ENCODE measurements around the gene MAN1A2. TPM values are rescaled to one million over a fixed set of nuclear protein-coding genes. Genes with fewer than 3 reads are reported as not detected.

The MAN1A2 gene
- total and polyA plus RNA-seq, 5 experiments from 2014 or later = 13.6 to 62.0 (median 21.9) TPM

- Mint-ChIP-seq H3K36me3 (no peaks in the 10 kb centered on the region), H3K27me3 (no peaks in the 10 kb centered on the region), H3K9me3 (no peaks in the 10 kb centered on the region), H3K4me1 (peaks cover 32 to 71% (median 63%) of the 10 kb centered on the region in 4 donors), H3K27ac (peak overlapping the region in 9 of 10 donors; percentile 3 to 97 (median 50)), H3K4me3 (peak overlapping the region in 4 of 10 donors; percentile 10 to 45 (median 24))
- ATAC-seq (no peak), DNase-seq (no peak)
- POLR2A ChIA-PET = no interaction called here
Observed at GRCh38 chr1:117364240-117364639, 3.0 kb upstream of the MAN1A2 start.

GRCh38 chr1:117365350-117366176 lies 1.7 kb upstream of the MAN1A2 start:
- POLR2A ChIA-PET = interaction anchor here (0.7 to 1.1 kb wide), 2 partner anchors 24 to 596 kb away, joined by 3 to 9 read pairs; no protein-coding TSS in a partner anchor
- DNase-seq (no peak), ATAC-seq (no peak)
- Mint-ChIP-seq H3K27me3 (no peaks in the 10 kb centered on the region), H3K27ac (peak overlapping the region; percentile 94 to 99 (median 98)), H3K4me1 (peaks cover 32 to 74% (median 63%) of the 10 kb centered on the region in 4 donors), H3K4me3 (peak overlapping the region; percentile 87 to 97 (median 96)), H3K36me3 (no peaks in the 10 kb centered on the region), H3K9me3 (no peaks in the 10 kb centered on the region)

- no peaks in the 10 kb centered on the region for H3K36me3 Mint-ChIP-seq
- ATAC-seq (peak; percentile 0 to 69), DNase-seq (peak; percentile 61 to 88 (median 81))
- POLR2A ChIA-PET = interaction anchor here (0.7 to 1.8 kb wide), 14 partner anchors 8 to 597 kb away, joined by 3 to 22 read pairs (median 3); partner anchors contain the start of gene TTF2
- H3K4me1 Mint-ChIP-seq = peaks cover 37 to 79% (median 65%) of the 10 kb centered on the region in 4 donors
- no peaks in the 10 kb centered on the region for H3K9me3 Mint-ChIP-seq
- H3K4me3 Mint-ChIP-seq = peak overlapping the region; percentile 87 to 98 (median 96)
- no peaks in the 10 kb centered on the region for H3K27me3 Mint-ChIP-seq
- H3K27ac Mint-ChIP-seq = peak overlapping the region; percentile 94 to 99 (median 98)
Observed at GRCh38 chr1:117366177-117367045, 838 bp upstream of the MAN1A2 start.

GRCh38 chr1:117368116-117369108 lies 1.2 kb downstream of the MAN1A2 start:
- H3K9me3 Mint-ChIP-seq = no peaks in the 10 kb centered on the region
- H3K4me1 Mint-ChIP-seq = peaks cover 44 to 84% (median 67%) of the 10 kb centered on the region in 4 donors
- peak overlapping the region; percentile 79 to 96 (median 93) for H3K27ac Mint-ChIP-seq
- peak overlapping the region; percentile 90 to 98 (median 94) for H3K4me3 Mint-ChIP-seq
- ATAC-seq = no peak
- peaks cover 0 to 3% (median 0%) of the 10 kb centered on the region in 3 donors for H3K36me3 Mint-ChIP-seq
- no peaks in the 10 kb centered on the region for H3K27me3 Mint-ChIP-seq
- POLR2A ChIA-PET = interaction anchor here (1.2 to 1.8 kb wide), 3 partner anchors 10 to 40 kb away, joined by 3 to 22 read pairs (median 4); no protein-coding TSS in a partner anchor
- DNase-seq = no peak

- H3K27ac Mint-ChIP-seq = peak overlapping the region in 3 of 10 donors; percentile 9 to 74 (median 69)
- peaks cover 0 to 3% (median 0%) of the 10 kb centered on the region in 3 donors for H3K36me3 Mint-ChIP-seq
- POLR2A ChIA-PET = no interaction called here
- ATAC-seq = no peak
- H3K9me3 Mint-ChIP-seq = no peaks in the 10 kb centered on the region
- H3K4me1 Mint-ChIP-seq = peaks cover 39 to 87% (median 70%) of the 10 kb centered on the region in 4 donors
- no peak for DNase-seq
- H3K27me3 Mint-ChIP-seq = no peaks in the 10 kb centered on the region
- peak overlapping the region; percentile 66 to 97 (median 92) for H3K4me3 Mint-ChIP-seq
Observed at GRCh38 chr1:117370071-117370470, 2.8 kb downstream of the MAN1A2 start.

- no peaks in the 10 kb centered on the region for H3K9me3 Mint-ChIP-seq
- H3K27me3 Mint-ChIP-seq = no peaks in the 10 kb centered on the region
- ATAC-seq (no peak), DNase-seq (no peak)
- H3K36me3 Mint-ChIP-seq = peaks cover 0 to 3% (median 2%) of the 10 kb centered on the region in 3 donors
- H3K4me3 Mint-ChIP-seq = peak overlapping the region; percentile 66 to 97 (median 92)
- peak overlapping the region in 2 of 10 donors; percentile 9 to 16 for H3K27ac Mint-ChIP-seq
- POLR2A ChIA-PET = no interaction called here
- peaks cover 38 to 82% (median 67%) of the 10 kb centered on the region in 4 donors for H3K4me1 Mint-ChIP-seq
Observed at GRCh38 chr1:117370509-117370908, 3.3 kb downstream of the MAN1A2 start.

- peaks cover 0 to 3% (median 0%) of the 10 kb centered on the region in 9 donors for H3K9me3 Mint-ChIP-seq
- DNase-seq = no peak
- H3K27me3 Mint-ChIP-seq = no peaks in the 10 kb centered on the region
- H3K4me3 Mint-ChIP-seq = peak overlapping the region; percentile 49 to 95 (median 60)
- peaks cover 0 to 10% (median 6%) of the 10 kb centered on the region in 3 donors for H3K36me3 Mint-ChIP-seq
- H3K4me1 Mint-ChIP-seq = peaks cover 32 to 78% (median 64%) of the 10 kb centered on the region in 4 donors
- ATAC-seq = no peak
- POLR2A ChIA-PET = no interaction called here
- peak overlapping the region in 6 of 10 donors; percentile 2 to 84 (median 26) for H3K27ac Mint-ChIP-seq
Observed at GRCh38 chr1:117371441-117372151, 4.3 kb downstream of the MAN1A2 start.

- DNase-seq (no peak), ATAC-seq (no peak)
- H3K9me3 Mint-ChIP-seq = peaks cover 0 to 3% (median 0%) of the 10 kb centered on the region in 9 donors
- no peaks in the 10 kb centered on the region for H3K27me3 Mint-ChIP-seq
- peak overlapping the region in 4 of 10 donors; percentile 10 to 45 (median 28) for H3K27ac Mint-ChIP-seq
- H3K4me1 Mint-ChIP-seq = peaks cover 27 to 75% (median 63%) of the 10 kb centered on the region in 4 donors
- POLR2A ChIA-PET = no interaction called here
- H3K4me3 Mint-ChIP-seq = peak overlapping the region in 8 of 10 donors; percentile 1 to 70 (median 29)
- peaks cover 0 to 10% (median 6%) of the 10 kb centered on the region in 3 donors for H3K36me3 Mint-ChIP-seq
Observed at GRCh38 chr1:117372863-117373412, 5.7 kb downstream of the MAN1A2 start.

- Mint-ChIP-seq H3K27ac (peak overlapping the region in 1 of 10 donors; percentile 58), H3K4me1 (peaks cover 18 to 70% (median 61%) of the 10 kb centered on the region in 4 donors)
Observed at GRCh38 chr1:117373932-117374331, 6.7 kb downstream of the MAN1A2 start.

GRCh38 chr1:117375327-117375726 lies 8.1 kb downstream of the MAN1A2 start:
- H3K27ac Mint-ChIP-seq = no peak overlapping the region
- ATAC-seq (no peak), DNase-seq (no peak)
- peaks cover 0 to 3% (median under 1%) of the 10 kb centered on the region in 9 donors for H3K9me3 Mint-ChIP-seq
- POLR2A ChIA-PET = no interaction called here
- H3K27me3 Mint-ChIP-seq = no peaks in the 10 kb centered on the region
- no peak overlapping the region for H3K4me3 Mint-ChIP-seq
- peaks cover 3 to 14% (median 6%) of the 10 kb centered on the region in 3 donors for H3K36me3 Mint-ChIP-seq
- H3K4me1 Mint-ChIP-seq = peaks cover 14 to 69% (median 59%) of the 10 kb centered on the region in 4 donors

More at GRCh38 chr1:117373932-117374331, 6.7 kb downstream of the MAN1A2 start:
- Mint-ChIP-seq H3K9me3 (peaks cover 0 to 3% (median 0%) of the 10 kb centered on the region in 9 donors), H3K4me3 (peak overlapping the region in 1 of 10 donors; percentile 6), H3K36me3 (peaks cover 0 to 12% (median 6%) of the 10 kb centered on the region in 3 donors), H3K27me3 (no peaks in the 10 kb centered on the region)
- ATAC-seq = no peak
- POLR2A ChIA-PET = no interaction called here
- DNase-seq = no peak
